ENCODE data around the gene ZNF688.
A peak's percentile ranks its signal among the peaks of the same experiment; 100 is the strongest.

Gene ZNF688

DNA sequence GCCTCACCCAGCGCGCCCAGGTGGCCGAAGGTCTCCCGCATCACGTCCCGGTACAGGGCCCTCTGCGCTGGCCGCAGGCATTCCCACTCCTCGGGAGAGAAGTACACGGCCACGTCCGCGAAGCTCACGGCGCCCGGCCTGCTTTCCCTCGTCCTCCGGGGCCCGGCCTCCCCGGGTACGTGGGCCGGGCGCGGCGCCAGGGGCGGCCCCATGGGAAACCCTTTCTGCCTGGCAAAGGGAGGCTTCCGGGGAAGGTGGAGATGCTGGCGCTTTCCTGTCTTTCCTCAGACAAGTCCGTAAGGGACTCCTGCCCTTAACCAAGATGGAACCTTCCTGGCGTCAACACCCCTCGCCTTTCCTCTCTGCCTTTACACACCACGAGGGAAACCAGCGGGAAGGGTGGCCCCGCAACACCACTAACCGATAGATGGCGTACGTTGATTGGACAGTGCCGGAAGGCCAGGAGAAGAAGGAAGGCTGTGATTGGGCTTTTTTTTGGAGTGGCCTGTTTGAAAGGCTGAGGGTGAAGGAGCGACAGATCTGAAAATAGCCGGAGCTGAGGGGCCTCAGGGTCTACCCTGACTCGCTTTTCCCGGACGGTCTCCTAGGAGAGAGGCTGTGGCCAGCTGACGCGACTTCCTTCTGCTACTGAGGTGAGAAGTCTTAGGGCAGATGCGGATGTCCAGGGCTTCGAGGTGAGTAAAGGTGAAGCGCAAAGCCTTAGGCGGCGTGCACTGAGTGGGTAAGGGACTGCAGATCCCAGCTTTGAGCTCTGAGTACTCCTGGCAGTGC lies 14.1 kb upstream of the ZNF688 start, which contains the start of gene ZNF785:
Gene ZNF785, minus strand, starts transcription at position 298 of the 792 bp plus-strand sequence. Its CDS starts 86 bp downstream, at position 212.
- DNase-seq (ENCODE audit: low spot score), result peak; percentile 99

DNA sequence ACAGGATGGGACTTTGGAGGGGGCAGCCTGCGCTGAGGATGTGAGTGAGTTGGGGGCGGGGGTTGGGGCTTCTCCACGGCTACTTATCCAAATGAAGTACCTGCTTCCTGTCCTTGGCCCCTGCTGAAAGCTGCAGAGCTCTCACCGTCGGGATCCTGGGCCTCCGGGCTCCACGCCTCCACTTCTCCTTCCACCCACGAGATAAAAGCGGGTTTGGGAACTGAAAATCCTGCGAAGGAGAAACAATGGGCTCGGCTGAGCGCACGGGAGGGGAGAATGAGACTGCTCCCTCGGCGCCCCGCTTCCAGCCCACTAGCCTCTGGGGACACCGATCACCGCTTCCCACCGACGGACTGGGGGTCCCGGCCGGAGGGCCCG lies 13.5 kb upstream of the ZNF688 start:
- peak; percentile 33 for DNase-seq (ENCODE audit: low spot score)

GRCh38 chr16:30582611-30583340 lies 11.3 kb upstream of the ZNF688 start:
- DNase-seq (ENCODE audit: low spot score), result no peak

GRCh38 chr16:30581457-30581856 lies 9.9 kb upstream of the ZNF688 start:
- DNase-seq (ENCODE audit: low spot score), result no peak

- no peak for DNase-seq (ENCODE audit: low spot score)
Measured at GRCh38 chr16:30574678-30575077, 3.2 kb upstream of the ZNF688 start.

GRCh38 chr16:30570636-30571444 lies 674 bp downstream of the ZNF688 start:
- no peak for DNase-seq (ENCODE audit: low spot score)

GRCh38 chr16:30569746-30570635 lies 1.5 kb downstream of the ZNF688 start:
- DNase-seq (ENCODE audit: low spot score), result no peak

DNA sequence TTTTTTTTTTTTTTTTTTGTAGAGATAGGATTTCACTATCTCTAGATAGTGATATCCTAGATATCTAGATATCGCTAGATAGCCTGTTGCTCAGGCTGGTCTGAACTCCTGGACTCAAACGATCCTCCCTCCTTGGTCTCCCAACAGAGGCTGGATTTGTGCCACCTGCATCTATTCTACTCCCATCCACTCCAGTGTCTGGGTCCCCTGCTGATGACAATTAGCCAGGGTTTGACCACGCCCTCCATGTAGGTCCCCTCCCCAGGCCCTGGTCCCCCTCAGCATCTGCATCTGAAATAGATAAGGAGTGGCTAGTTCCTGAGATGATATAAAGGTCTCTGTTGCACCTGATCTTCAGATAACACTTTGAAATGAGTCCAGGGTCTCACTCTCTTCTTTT lies 2.2 kb downstream of the ZNF688 start:
- DNase-seq (ENCODE audit: low spot score), result no peak

DNA sequence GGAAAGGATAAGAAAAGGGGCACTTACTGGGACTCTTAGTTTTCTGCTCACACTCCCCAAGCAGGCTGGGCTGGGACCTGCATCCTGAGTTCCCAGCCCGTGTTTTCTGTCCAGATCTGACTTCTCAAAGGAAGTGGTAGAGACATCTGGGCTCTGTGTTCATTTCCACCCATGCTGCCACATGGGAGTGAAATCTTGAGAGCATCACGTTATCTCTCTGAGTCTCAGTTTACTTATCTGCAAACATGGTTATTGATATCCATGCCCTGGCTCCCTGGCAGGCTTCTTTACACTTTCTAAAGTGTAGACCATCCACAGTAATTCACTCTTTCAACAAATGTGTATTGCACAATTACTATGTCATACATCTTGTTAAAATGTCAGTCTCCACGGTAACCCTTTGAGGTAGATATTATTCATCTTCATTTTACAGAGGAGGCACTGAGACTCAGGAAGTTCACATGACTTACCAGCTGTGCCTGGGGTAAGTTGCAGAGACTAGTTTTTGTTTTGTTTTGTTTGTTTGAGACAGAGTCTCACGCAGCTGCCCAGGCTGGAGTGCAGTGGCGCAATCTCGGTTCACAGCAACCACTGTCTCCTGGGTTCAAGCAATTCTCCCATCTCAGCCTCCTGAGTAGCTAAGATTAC lies 3.4 kb downstream of the ZNF688 start:
- no peak for DNase-seq (ENCODE audit: low spot score)

DNA sequence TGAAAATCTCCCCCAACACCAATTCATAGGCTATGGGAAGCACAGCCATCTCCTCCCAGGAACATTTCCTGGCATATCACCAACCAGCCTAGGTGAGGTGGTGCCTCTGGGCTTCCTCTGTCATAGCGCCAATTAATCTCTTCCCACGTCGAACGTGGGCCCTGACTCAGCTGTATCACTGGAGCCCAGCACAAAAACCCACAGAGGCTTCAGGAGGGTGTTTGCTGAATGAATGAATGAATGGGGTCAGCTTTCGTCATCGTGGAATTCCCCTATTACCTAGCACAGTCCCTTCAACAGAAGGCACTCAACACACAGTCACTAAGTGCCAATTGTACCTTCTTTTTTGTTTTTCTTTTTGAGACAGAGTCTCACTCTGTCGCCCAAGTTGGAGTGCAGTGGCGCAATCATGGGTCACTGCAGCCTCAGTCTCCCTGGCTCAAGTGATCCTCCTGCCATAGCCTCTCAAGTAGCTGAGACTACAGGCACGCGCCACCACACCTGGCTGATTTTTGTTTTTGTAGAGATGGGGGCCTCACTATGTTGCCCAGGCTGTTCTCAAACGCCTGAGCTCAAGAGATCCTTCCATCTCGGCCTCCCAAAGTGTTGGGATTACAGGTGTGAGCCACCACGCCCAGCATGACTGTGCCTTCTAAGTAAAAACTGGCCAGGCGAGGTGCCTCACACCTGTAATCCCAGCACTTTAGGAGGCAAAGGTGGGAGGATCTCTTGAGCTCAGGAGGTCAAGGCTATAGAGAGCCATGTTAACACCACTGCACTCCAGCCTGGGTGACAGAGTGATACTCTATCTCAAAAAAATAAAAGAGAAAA lies 4.1 kb downstream of the ZNF688 start:
- no peak for DNase-seq (ENCODE audit: low spot score)

- no peak for DNase-seq (ENCODE audit: low spot score)
Measured at GRCh38 chr16:30566531-30566930, 5.0 kb downstream of the ZNF688 start.

GRCh38 chr16:30565984-30566383 lies 5.5 kb downstream of the ZNF688 start:
- no peak for DNase-seq (ENCODE audit: low spot score)

DNA sequence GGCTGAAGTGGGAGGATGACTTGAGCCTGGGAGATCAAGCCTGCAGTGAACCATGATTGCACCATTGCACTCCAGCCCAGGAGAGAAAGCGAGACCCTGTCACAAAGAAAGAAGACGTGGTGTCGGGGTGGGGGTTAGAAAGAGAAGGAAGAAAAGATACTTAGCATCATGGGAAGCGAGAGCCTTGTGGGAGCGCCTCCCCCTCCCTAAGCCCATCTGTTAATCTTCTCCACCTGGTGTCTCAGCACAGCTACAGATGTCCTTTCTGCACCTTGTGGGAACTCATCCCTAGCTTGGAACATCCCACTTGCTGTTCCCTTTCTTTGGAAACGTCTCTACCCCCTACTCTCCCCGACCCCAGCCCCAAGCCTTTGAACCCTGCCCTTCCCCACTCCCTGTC lies 6.0 kb downstream of the ZNF688 start:
- no peak for DNase-seq (ENCODE audit: low spot score)

DNA sequence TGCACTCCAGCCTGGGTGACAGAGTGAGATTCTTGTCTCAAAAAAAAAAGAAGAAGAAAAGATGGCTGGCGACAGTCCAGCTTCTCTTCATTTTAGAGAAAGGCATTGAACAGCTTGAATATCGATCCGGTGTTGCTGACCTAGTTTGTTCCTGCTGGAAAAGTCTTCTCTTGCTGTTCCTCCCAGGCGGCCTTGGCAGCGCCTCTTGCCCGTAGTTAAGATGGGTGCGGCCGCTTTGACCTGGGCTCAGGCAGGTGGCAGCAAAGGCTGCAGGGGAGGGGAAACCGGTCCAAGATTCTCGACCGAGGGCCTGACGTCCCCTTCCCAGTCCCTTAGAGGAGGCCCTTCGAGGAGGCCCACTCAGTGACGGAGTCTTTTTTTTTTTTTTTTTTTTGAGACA lies 9.5 kb downstream of the ZNF688 start:
- no peak for DNase-seq (ENCODE audit: low spot score)

GRCh38 chr16:30561089-30561816 lies 10.3 kb downstream of the ZNF688 start:
- no peak for DNase-seq (ENCODE audit: low spot score)

- DNase-seq (ENCODE audit: low spot score), result no peak
Measured at GRCh38 chr16:30559690-30560089, 11.8 kb downstream of the ZNF688 start.

GRCh38 chr16:30558789-30559377 lies 12.6 kb downstream of the ZNF688 start:
- no peak for DNase-seq (ENCODE audit: low spot score)

- DNase-seq (ENCODE audit: low spot score), result peak; percentile 98
Measured at GRCh38 chr16:30557957-30558788, 13.3 kb downstream of the ZNF688 start, which contains the start of gene ZNF764. TSS of gene ZNF764 (minus strand) at chr16:30558374. CDS start at chr16:30558182, 192 bp downstream.
